ENCODE measurements around the gene WDR47. TPM values are rescaled to one million over a fixed set of nuclear protein-coding genes. Genes with fewer than 3 reads are reported as not detected.

WDR47 gene
- 4.9 and 6.8 TPM in 2 replicates for total RNA-seq

DNA sequence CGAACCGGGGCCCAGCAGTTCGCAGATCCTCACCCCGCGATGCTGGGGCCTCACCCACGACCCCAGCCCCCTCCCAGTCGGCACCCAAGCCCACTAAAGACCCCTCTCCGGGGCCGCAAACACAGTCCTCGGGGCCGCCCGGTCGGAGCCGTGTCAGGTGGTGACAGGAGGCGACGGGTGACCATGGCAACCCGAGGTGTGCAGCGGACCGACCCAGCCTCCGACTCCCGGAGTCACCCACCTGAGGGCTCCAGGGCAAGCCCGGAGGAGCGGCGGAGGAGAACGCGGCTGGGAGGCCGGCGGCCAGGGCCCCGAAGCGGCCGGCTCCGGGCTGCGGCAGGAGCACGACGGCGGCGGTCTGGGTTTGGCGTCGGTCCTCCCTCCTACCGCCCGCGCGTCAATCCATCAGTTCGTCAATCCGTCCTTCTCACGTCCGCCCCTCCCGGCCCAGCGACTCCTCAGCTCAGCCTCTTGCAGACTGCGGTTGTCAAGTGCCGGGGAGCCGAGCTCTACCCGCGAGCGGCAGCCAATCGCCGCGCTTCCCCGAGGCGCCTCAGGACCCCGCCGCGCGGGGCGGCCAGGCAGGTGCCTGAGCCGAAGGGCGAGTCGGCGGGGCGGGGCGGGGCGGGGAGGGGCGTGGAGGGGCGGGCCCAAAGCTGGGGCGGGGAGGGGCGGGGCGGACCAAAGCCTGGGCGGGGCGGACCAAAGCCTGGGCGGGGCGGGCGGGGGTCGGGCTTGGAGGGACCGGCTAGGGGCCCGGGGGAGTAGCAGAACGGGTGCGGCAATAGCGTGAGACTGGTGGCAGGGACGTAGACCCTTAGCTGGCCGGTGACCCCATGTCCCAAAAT is at the start of gene WDR47:
Gene WDR47, minus strand, starts transcription at position 482 of the 848 bp plus-strand sequence. CDS start 18,590 bp downstream, outside the sequence.

DNA sequence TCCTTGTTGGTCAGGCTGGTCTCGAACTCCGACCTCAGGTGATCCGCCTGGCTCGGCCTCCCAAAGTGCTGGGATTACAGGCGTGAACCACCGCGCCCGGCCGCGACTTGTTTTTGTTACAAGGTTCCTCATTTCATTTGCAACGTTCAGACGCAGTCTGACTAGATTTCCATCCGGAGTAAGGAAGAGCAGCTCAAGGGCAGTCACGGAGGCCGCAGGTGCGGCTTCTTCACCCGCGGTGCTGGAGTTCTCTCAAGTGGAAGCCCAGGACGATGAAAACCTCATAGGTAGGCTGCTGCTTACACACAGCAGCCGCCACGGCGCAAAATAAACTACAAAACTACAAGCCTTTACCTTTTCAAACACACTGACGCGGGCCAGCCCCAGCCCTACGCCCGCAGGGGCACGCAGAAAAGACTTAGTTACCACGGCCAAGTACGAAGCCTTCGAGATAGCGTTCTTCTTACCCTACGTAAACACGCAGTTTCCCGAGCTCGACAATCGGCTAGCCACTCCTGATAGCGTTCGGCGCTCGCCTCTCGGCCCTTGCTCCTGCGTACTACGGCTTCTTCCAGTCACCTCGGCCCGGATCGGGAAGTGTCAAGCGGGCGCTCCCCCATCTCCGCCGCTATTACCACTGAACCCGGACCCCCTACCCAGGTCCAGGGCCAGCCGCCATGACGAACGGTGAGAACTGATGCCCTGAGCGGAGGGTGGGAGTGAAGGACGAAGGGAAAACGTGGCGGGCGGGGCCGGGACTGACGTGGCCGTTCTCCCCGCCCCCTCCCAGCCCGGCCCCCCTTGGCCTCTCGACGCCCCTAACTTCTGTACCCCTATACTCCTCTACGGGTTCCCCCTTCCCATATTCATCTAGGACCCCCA is 48.5 kb upstream of the WDR47 start, which contains the start of gene TMEM167B:
Gene TMEM167B, plus strand, starts transcription at position 569 of the 882 bp plus-strand sequence. Its CDS starts 109 bp downstream, at position 678.

DNA sequence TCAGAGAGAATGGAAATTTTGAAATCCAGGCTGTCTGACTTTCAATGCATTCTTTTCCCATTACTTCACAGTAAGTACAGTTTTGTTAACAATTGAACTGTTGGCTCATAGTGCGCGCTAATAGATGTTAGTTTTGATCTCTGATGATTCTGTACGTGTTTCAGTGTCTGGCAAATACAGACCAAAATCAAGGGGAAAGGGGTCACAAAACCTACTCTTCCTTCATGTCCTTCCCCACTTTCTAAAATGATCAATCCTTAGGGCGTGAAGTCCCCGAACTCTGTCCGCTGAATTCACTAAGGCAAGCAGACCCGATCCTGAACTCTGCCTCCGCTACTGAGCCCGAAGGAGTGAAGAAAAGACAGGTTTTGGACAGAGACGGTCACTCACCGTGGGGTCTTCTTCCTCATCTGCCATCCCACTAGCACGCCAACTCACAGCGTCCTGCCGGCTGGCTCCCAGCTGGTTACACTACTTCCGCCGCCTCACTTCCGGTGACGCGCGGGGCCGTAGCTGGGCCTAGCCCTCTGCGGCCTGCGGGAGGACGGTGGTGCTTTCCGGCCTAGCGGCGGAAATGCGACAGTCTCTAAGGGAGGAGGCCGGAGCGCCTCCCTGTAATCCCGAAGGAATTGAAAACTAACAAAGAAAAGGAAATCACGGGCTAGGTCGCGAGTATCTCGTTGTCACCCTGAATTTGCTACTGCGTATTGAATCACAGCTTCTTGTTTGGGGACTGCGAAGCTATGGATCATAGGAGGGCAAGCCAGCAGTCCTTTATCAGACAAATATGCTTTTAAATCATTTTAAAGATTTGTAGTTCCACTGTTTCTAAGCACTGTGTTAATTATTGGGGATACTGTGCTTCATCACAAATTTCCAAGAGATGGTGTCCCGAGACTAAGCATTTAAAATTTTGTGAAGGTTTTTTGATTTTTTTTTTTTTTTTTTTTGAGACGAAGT is 33.9 kb upstream of the WDR47 start, which contains the start of gene TAF13:
Gene TAF13, minus strand, starts transcription at position 473 of the 960 bp plus-strand sequence. Its CDS starts 56 bp downstream, at position 417.

DNA sequence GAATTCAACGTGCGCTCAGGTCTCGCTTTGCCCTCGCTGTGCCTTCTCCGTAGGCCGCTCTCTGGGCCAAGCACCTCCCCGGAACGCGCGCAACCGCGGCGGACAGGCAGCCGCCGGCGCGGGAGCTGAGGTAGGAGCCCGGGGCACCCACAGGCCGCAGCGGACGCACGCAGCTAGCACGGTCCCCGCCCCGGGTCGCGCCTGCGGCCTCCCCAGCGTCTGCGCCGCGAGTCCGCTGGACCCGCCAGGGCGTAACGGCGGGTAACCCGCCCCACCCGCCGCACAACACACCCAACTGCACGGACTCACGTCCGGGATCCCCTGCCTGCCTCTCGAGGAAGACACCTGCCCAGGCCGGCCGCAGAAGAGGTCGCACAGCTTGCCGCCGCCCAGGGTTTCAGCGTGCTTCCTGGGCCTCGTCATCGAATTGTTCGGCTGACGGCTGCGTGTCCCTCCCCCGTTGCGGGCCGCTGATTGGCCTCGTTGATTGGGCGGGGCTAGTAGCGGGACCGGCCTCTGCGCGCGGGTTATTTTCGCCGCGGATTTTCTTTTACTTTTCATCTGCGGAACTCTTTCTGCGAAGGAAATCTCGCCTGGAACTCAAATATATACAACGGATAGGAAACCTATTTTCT is 78.7 kb downstream of the WDR47 start, which contains the start of gene CLCC1:
Gene CLCC1, minus strand, starts transcription at position 433 of the 635 bp plus-strand sequence. CDS start 13,047 bp downstream, outside the sequence.

Other genes with a start within 250 kb of the WDR47 start
- 6.0 TPM in 1 of 2 replicates, not detected in the other for gene AKNAD1, start 185.0 kb downstream of the WDR47 start, total RNA-seq
- gene GPSM2, start 165.1 kb downstream of the WDR47 start, total RNA-seq = 8.6 and 11.0 TPM in 2 replicates
- gene CLCC1, start 78.6 kb downstream of the WDR47 start, total RNA-seq = 22.7 and 23.7 TPM in 2 replicates
- gene TAF13, start 33.9 kb upstream of the WDR47 start, total RNA-seq = 39.0 and 48.9 TPM in 2 replicates
- 19.2 and 21.7 TPM in 2 replicates for gene TMEM167B, start 48.7 kb upstream of the WDR47 start, total RNA-seq
- 0.06 and 0.10 TPM in 2 replicates for gene ELAPOR1, start 72.0 kb upstream of the WDR47 start, total RNA-seq
- gene SARS1, start 171.8 kb upstream of the WDR47 start, total RNA-seq = 137 and 161 TPM in 2 replicates
- 0.34 and 0.44 TPM in 2 replicates for gene CELSR2, start 207.4 kb upstream of the WDR47 start, total RNA-seq
- 7.2 and 7.4 TPM in 2 replicates for gene PSRC1, start 241.0 kb upstream of the WDR47 start, total RNA-seq